TTC549 (cell line): ENCODE measurements around the gene CENPA.

Experiments
- FAIRE-seq: peaks from 2 replicates; lab custom pipeline; 2012; peaks lifted over from hg19 to GRCh38; lab: Jason Lieb, UNC

The CENPA gene

DNA sequence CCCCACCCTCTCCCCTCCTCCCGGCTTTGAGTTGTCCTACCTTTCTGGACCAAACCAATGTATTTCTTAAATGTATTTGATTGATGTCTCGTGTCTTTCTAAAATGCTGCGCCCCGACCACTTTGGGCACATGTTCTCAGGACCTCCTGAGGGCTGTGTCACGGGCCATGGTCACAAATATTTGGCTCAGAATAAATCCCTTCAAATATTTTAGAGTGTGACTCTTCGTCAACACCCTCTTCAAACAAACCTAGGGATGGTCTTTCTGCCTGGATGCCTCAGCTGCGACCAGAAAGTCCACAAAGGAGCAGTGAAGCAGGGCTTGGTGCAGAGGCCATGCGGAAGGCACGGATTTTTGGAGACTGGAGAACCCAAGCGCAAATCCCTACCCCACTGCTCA is 22.8 kb upstream of the CENPA start:
- no peak for FAIRE-seq

DNA sequence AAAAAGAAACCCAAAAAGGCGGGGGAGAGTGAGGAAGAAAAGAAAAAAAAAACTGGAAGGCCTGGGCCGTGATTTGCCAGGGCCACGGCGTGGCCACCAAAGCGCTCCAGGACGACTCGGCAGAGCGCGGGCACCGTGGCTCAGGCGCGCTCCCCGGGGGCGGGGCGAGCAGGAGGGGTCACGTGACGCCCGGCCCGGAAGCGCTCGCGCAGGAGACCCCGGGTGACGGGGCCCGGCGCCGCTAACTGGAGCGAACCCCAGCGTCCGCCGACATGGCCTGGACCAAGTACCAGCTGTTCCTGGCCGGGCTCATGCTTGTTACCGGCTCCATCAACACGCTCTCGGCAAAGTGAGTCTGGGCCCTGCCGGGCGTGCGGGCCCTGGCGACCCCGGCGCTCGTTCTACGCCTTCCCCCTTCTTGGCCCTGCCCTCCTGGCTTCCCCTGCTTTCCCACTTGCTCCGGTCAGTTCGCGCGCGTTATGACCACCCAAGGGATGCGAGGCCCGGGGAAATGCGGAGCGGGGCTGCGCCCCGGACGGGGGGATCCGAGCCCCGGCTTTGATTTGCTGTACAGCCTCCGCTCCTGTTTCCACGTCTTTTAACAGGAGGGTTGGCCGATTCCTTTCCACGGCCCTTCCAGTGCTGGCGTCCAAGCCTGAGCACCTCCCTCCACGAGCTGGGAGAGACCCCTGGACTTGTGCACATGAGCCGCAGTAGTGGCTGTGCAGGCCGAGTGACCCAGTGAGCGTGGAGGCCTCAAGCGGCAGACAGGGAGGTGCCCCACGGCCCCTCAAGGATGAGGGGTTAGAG is 21.6 kb upstream of the CENPA start, which contains the start of gene SLC35F6:
TSS of gene SLC35F6 (plus strand) at position 207 of the 810 bp plus-strand sequence. CDS start at position 273, 66 bp downstream.
- FAIRE-seq = no peak

DNA sequence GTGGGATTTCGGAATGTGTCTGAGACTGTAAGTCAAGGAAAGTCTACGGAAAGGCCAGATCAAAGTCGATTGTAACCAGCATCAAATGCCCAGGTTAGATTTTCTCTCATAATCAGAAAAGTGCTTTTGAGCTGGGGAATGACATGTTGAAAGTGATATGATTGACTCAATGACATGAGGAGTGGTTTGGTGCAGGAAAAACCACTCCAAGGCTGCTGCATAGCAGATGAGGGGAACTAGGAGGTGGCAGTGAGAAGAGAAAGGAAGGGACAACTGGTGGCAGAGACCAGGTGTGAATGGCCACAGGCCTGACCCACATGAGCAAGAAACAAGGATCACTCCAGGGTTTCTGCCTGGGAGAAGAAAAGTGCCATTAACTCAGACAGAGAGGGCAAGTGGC is 20.9 kb upstream of the CENPA start:
- no peak for FAIRE-seq

DNA sequence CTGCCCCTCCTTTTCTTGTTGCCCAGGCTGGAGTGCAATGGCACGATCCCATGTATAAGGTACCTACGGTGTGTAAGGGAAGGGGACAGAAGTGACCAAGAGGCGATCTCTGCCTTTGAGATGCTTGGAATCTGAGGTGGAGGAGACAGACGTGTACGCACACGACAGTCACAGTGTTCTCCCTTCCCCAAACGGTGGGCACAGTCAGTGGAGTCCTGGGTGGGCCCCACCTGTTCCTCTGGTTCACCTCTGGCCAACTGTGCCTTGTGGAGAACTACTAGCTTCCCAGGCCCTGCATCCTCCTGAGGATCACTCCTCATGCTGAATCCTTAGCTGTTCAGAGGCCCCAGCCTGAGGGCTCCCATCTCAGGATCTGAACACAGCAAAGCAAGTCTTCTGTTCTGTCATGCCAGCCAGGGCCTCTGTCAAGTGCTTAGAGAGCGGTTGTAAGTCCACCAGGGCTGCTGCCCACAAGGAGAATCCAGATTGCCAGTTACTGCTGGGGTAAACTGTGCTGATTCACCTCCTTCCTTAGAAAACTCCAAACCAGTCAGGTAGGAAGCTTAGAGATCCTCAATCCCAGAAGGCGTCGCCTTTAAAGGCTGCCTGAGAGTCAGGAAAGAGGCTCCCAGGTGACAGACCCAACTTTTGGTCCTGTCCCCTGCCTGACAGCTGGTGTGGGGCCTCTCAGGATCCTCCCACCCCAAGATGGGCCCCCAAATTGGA is 20.2 kb upstream of the CENPA start:
- no peak for FAIRE-seq

DNA sequence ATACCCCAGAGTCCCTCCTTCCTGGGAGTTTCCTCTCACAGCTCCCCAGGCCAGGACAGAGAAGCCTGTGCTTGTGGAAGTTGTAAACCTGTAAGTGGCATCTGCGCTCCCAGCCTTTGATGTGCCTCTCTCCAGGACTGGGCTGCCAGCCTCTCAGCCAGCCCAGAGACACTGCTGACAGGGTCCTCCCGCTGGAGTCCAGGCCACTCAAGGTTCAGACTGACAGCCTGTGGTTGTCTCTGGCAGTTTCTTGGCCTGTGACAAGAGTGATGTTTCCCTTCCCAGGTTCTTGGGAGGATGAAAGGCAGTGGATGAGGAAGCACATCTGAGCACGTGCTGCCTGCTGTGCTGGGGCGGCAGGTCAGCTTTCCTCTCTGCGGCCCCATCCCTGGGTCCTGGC is 18.7 kb upstream of the CENPA start:
- FAIRE-seq = no peak

DNA sequence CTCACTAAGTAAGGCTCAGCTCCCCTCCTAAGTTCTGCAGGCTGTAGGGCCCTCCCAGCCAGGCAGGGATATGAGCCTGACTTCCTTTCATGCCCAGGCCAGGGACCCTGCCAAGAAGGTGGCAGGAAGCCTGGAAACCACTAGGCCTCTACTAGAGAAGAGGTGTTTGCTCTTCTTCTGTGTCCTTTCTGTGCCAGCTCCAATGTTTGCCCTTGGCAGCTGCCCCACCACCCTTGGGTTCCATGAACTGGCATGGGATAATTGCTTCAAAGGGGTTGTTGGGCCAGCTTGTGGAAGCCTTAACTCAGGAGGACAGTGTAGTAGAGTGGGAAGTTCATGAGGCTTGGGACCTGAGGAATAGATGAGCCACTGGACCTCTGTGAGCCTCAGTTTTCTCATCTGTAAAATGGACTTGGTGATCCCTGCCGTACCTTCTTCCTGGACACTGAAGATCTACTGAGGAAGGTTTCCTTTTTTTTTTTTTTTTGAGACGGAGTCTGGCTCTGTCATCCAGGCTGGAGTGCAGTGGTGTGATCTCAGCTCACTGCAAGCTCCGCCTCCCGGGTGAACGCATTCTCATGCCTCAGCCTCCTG is 17.9 kb upstream of the CENPA start:
- FAIRE-seq = no peak

DNA sequence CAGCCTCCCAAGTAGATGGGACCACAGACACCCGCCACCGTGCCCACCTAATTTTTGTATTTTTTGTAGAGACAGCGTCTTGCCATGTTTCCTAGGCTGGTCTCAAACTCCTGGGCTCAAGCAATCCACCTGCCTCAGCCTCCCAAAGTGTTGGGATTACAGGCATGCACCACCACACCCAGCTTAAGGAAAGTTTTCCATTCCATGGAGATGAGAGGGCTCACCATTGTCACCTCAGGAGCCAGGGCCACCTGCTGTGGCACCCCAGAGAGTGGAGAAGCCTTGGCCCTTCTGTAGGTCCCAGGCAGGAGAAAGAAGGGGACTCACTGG is 17.1 kb upstream of the CENPA start:
- no peak for FAIRE-seq

DNA sequence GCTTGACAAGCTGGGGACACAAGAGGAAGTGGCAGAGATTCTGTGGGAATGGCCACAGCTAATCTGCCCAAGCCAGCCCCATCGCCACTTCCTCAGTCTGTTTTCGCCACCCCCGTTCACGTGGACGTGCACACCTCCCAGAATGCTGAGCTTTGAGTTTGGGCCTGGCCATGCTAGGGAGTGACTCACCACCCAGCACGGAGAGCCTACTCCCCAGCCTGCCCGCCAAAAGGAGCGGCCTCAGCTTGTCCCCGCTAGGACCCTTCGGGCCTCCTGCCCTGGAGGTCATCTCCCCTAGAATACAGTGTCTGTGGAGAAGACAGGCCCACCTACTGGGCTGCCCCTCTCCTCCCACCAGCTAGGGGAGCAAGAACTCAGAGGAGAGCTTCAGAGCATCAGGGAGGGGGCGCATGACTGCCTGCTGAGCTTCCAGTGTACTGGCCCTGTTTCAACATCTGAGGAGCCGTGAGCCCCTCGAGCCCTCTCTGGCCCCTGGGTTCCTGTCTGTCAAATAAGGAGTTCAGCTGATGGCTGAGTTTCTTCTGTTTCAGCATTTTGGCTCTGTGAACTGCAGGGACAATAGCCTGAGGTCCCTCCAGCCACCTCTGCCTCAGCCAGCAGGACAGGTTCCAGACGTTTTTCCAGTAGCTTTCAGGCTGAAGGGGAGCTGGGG is 16.6 kb upstream of the CENPA start:
- no peak for FAIRE-seq

DNA sequence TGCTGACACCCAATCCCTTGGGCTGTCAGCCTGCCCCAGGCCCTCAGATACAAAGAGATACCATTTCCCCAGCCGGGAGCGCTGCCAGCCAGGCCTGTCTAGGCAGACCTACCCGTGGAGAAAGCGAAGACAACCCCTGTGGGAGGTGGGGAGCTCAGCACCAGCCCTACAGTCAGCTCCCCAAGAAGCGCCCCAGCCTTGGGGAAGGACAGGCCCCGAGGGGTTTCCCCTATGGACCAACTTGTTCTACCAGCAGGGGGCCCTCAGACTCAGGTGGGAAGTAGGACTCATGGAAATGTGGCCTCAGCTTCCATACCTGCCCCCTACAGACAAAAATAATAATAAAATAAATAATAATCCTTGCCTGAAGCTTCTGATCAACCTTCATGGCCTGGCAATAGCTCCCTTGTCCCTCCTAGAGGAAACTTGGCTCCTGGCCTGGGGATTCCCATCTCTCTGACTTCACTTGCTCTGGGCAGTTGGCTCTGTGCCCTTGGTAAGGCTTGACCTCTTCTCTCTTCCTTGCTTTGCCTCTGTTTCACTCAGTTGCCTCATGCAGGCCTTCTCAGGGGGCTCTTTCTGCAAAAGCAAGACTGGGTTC is 14.8 kb upstream of the CENPA start:
- no peak for FAIRE-seq

DNA sequence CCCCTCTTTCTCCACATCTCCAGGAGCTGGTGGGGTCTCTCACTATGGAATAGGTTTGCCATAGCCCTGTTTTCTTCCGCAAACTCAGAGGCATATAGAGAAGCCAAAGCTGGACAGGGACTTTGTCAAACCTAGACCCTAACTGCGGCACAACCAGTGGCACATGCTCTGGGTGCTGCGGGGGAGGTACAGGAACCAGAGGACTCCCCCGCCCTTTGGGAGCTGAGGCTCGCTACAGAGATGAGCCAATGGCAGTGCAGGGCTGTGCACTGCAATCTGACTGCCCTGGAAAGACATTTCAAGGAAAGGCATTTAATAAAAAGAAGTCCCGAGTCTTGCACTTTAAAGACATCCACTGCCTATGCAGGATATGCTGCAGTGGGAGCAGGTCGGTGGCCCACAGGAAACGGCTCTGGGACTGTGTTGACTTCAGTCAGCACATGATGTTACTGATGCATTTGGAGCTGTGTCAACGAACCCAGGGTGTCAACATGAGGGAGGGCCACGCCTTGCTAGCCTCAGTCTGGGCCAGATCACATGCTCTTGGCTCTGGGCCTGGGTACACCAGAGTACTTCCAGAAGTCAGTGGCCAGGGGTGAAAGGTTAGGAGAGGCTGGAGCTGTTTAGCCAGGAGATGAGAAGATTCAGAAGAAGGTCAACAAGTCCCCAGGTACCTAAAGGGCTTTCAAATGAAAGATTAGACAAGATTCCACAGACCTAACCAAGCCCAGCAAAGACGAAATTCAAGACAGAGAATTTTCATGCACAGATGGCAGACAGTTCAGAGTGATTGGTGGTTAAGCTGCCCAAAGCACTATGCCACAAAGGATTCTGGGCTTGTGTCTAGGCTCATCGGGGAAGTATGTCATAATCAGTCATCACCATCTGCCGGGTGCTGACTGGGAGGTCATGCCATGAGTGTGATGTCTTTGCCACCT is 13.5 kb upstream of the CENPA start:
- FAIRE-seq = no peak

DNA sequence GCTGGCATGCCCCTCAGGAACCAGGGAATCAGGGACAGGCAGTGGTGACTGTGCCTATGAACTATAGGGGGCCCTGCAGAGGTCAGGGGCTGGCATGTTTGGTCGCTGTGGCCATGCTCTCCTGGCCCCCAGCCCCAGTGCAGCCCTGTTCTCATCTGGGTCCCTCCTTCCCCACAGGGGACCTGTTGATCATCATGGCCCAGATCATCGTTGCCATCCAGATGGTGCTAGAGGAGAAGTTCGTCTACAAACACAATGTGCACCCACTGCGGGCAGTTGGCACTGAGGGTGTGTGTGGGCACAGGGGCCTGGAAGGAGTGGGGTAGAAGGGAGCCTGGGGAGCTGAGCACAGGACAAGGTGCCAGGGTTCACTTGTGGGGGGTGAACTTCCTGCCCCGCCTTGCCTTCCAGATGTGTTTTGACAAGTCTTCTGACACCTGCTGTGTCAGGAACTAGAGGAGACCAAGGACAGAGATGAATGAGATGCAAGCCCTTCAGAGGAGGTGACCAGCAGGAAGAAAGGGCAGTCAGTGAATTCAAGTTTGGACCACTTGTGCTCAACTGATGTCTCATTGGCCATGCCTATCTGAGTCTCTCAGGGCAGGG is 9.6 kb upstream of the CENPA start:
- no peak for FAIRE-seq

DNA sequence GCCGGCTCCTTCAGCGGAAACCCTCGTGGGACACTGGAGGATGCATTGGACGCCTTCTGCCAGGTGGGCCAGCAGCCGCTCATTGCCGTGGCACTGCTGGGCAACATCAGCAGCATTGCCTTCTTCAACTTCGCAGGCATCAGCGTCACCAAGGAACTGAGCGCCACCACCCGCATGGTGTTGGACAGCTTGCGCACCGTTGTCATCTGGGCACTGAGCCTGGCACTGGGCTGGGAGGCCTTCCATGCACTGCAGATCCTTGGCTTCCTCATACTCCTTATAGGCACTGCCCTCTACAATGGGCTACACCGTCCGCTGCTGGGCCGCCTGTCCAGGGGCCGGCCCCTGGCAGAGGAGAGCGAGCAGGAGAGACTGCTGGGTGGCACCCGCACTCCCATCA is 7.8 kb upstream of the CENPA start:
- FAIRE-seq = no peak

DNA sequence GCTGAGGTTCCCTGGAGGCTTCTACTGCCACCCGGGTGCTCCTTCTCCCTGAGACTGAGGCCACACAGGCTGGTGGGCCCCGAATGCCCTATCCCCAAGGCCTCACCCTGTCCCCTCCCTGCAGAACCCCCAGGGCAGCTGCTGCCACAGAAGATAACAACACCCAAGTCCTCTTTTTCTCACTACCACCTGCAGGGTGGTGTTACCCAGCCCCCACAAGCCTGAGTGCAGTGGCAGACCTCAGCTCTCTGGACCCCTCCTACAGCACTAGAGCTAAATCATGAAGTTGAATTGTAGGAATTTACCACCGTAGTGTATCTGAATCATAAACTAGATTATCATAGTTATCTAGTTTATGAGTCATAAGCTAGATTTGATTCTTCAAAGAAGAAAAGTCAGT is 7.3 kb upstream of the CENPA start:
- FAIRE-seq = no peak

DNA sequence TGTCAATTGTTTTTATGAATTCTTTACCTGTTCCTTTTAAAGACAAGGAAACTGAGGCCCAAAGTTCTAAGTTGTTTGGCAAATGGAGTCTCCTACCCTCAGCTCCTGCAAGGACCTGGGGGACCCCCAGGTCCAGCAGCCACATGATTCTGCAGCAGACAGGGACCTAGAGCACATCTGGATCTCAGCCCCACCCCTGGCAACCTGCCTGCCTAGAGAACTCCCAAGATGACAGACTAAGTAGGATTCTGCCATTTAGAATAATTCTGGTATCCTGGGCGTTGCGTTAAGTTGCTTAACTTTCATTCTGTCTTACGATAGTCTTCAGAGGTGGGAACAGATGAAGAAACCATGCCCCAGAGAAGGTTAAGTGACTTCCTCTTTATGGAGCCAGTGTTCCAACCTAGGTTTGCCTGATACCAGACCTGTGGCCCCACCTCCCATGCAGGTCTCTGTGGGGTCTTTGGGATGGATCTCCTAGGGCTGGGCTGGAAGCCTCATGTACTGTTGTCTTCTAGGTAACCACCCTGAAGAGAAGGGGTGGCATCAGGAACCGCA is 5.6 kb upstream of the CENPA start:
- no peak for FAIRE-seq

DNA sequence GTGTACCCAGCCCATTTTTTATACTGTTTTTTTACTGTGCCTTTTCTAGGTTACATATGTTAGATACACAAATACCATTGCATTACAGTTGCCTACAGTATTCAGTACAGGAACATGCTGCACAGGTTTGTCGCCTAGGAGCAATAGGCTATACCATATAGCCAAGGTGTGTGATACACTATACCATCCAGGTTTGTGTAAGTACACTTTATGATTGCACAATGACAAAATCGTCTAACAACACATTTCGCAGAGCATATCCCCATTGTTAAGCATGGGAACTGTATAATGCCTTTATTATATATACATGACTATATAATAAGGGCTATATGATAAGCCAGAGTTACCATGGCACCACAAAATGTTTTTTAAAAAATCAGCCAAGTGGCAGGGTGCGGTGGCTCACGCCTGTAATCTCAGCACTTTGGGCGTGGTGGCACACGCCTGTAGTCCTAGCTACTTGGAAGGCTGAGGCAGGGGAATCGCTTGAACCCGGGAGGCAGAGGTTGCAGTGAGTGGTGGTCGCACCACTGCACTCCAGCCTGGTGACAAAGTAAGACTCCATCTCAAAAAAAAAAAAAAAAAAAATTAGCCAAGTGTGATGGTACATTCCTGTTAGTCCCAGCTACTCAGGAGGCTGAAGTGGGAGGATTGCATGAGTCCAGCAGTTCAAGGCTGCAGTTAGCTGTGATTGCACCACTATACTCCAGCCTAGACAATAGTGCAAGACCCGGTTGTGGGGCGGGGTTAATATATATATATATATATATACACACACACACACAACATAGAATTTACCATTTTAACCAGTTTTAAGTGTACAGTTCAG is 2.8 kb upstream of the CENPA start:
- no peak for FAIRE-seq

DNA sequence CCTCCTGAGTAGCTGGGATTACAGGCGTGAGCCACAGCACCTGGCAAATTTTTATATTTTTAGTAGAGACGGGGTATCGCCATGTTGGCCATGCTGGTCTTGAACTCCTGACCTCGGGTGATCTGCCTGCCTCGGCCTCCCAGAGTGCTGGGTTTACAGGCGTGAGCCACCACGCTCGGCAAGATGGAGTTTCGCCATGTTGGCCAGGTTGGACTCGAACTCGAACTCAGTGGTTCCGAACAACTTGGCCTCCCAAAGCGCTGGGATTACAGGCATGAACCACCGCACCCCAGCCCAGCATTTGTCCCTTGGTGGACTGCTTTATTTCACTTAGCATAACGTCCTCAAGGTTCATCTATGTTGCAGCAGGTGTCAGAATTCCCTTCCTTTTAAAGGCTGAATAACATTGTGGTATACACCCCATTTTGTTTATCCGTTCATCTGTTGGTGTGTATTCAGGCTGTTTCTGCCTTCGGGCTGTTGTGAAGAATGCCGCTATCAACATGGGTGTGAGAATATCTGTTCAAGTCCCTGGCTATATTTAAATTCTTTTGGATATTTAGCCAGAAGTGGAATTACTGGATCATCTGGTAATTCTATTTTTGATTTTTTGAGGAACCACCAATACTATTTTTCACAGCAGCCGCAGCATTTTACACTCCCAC is 1.2 kb upstream of the CENPA start:
- FAIRE-seq = no peak

DNA sequence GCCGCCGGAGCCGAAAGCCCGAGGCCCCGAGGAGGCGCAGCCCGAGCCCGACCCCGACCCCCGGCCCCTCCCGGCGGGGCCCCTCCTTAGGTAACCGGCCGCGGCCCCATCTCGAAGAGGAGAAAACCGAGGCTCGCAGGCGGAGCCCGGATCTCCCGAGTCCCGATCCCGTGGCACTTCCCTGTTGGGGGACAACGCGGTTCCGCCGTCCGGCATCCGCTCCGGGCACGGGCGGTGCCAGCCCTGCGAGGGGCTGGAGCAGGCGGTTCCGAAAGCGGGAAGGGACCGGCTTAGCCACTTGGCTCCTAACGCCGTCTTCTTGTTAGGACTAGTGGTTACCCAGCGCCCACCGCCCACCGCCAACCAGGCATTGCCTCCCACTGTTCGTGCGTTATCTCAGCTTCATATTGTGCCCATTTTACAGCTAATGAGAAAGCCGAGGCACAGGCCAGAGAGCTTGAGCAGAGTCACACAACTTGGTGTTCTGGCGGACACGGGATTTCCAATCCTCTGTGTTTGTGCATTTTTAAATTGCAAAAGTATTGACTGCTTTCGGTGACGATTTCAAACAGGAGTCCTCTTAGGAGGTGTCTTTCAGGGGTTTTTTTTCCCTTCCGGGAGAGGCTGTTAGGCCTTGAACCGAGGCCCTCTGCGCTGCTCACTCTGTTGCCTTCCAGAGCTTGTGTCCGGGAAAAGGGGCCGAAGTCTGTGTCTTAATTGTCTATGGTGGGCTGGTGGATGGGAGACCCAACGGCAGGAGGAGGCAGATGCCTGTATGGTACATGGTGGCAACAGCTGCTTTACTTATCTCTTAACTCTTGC is 562 bp downstream of the CENPA start:
- FAIRE-seq = no peak

DNA sequence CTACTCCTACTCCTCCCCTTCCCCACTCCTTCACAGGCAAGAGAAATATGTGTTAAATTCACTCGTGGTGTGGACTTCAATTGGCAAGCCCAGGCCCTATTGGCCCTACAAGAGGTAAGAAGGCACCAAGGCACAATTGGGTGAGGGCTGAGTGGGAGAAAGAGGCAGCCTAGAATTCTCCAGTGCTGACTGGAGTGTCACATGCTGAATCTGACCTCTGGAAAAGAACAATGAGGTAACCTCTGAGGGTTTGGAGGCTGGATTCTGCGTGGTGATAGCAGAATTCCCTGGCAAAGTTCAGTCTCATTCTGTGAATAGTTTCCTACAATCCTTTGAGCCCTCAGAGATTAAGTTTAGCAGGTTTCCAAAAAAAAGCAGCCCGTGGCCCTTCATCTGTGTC is 6.9 kb downstream of the CENPA start:
- no peak for FAIRE-seq
